NCI-H2081 treated with DMSO at 0.1 percent for 48 hours (cell line): Measurements from ENCODE around the gene SLC22A15.

Experiments used
- DNase-seq: peaks from one replicate; lab custom pipeline; 2025; lab: John Stamatoyannopoulos, UW

Gene SLC22A15

GRCh38 chr1:116099919-116100318, 123.6 kb downstream of the SLC22A15 start:
- DNase-seq: no peak

- DNase-seq: no peak
Measured at GRCh38 chr1:116104667-116105066, 128.4 kb downstream of the SLC22A15 start.

- DNase-seq: peak; percentile 0
Measured at GRCh38 chr1:116105996-116106395, 129.7 kb downstream of the SLC22A15 start.

GRCh38 chr1:116106646-116107045, 130.3 kb downstream of the SLC22A15 start:
- DNase-seq: no peak

- DNase-seq: no peak
Measured at GRCh38 chr1:116107371-116107770, 131.1 kb downstream of the SLC22A15 start.

DNA sequence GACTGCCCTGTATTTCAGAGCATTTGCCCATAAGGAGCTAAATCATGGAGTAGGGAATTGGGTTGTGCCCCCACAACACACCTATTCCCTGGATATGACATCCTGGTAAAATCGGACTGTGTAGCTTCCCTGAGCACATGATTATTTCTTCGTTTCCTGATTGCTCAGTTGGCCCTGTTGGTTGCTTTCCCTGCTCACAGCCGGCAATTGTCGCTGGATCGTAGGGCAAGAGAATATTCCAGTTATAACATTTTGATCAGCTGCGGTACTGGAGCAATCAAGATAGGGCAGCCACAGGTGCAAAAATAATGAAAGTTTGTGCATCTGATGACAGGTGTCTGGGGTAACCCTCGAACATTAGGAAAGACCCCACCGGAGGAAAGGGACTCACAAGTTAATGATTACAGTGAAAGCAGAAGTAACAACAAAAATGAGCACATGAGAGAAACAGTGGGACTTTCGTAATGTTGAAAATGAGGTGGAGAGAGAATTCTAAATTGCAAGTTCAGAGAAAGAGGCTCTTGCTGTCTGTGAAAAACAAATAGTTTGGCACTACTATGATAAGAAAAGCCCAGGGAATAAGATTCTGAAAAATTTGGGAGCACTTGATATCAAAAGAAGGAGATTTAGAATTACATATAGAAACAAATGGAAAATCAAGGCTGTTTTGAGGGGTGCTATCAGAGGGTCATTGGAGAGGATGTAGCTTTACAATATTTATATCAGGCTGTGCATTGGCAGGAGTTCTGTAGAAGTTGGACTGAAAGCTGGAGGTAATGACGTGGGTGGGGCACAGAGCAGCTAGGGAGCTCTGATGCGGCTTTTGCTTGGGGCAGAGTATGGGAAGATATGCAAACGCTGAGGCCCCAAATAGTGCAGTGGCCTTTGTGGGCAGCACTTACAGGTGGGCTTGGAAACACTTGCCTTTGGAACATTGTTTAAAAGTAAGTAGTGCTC, 134.5 kb downstream of the SLC22A15 start, which contains the start of gene MAB21L3:
TSS of gene MAB21L3 (plus strand) at position 833 of the 957 bp plus-strand sequence. CDS start 1,217 bp downstream, outside the sequence.
- no peak for DNase-seq

DNA sequence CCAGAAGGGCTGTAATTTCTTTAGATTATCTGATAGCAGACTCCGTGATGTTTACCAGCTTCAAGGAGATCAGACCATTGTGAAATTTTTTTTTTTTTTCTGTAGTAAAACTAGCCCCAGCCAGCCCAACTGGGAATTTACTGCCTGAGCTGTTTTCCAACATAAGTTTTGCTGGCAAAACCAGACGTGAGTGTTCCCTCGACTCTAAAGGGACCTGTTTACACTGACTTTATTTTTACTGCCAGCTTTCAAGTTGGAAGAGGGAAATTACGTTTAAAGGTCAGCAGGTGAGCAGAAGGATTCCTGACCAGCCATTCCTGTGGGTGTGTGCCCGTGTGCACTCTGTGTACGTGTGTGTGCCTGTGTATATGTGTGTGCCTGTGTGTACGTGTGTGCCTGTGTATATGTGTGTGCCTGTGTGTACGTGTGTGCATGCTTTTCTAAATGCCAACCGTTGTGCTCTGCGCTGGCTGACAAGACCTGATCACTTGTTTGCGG, 135.3 kb downstream of the SLC22A15 start:
- DNase-seq: no peak

GRCh38 chr1:116112388-116113140, 136.3 kb downstream of the SLC22A15 start:
- no peak for DNase-seq

- no peak for DNase-seq
Measured at GRCh38 chr1:116113615-116114014, 137.3 kb downstream of the SLC22A15 start.

DNA sequence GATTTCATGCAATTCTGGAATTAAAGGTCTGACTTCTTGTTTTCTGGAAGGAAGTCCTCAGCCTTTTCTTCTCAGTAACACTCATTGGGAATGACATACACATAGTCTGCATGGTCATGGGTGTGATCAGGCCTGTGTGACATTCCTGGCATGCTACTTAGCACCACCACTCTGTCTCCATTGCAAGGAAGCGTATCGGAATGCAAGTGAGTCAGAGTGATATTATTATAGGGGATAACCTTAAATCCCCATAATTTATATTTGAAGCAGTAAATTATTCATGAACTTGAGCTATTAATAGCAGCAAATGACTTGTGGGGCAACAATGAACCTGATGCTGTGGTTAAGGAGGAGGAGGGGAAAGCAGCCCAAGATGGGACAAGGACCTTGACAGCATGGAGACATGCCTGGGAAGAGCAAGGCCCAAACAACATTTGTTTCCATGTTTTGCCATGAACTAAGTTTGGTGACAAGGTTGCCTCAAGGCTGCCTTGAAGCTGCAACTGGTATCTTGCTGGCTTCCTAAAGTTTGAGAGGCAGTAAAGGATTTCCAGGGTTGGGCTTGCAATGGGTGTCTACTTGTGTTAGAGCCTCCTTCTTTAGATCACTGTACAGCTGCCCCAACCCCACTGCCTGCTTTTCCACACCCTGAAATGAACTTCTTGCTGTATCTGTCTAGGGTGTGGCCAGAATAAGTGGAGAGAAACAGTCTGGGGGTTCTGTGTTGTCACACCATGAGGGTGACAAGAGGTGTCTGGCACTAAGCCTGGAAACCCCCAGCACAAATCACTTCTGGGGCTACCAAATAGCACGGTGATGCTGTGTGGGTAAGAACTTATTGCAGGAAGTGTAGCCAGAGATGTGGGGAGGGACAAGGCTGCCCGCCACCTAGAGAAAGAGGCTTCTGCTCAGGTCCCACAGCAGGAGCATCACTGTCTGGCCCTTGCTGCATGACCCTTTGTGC, 139.4 kb downstream of the SLC22A15 start:
- no peak for DNase-seq

DNA sequence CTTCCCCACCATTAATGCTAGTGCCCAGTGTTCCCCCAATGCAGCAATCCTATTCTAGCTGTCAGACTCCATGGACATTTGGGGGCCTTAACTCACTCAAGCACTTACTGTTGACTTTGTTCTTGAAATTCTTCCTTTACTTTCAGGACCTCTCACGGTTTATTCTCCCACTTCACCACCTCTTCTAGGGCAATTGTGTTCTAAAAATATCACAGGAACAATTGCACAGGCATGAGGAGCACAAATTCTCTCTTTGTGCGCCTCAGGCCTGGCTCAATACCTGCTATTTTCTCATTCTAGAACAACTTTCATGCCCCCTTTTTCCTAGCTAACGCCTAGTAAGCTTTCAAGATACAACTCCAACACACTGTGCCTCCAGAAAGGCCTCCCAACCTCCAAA, 142.2 kb downstream of the SLC22A15 start:
- no peak for DNase-seq
